HG02759 (cell line): ENCODE data around the gene ANO1.
A peak's percentile ranks its signal among the peaks of the same experiment; 100 is the strongest.
"Not testable (repeated sequence)": the region's sequence is repeated elsewhere in the genome, so short reads cannot be mapped to it uniquely, and the experiment has no call there.

Source experiments
- ATAC-seq: cut with Tn5 transposase; IDR thresholded peaks from one replicate; pipeline ENCODE4 v1.9.1; 2021; ENCODE audit warnings: mild to moderate bottlenecking, moderate library complexity; ENCODE audit not compliant: unreplicated experiment

Gene ANO1

GRCh38 chr11:70184396-70184795 lies 106.3 kb downstream of the ANO1 start:
- ATAC-seq, result no peak

- no peak for ATAC-seq
Observed at GRCh38 chr11:70185348-70186055, 107.4 kb downstream of the ANO1 start.

- ATAC-seq, result no peak
Observed at GRCh38 chr11:70186420-70186819, 108.3 kb downstream of the ANO1 start.

GRCh38 chr11:70186936-70187335 lies 108.8 kb downstream of the ANO1 start:
- no peak for ATAC-seq

- ATAC-seq, result no peak
Observed at GRCh38 chr11:70187771-70188170, 109.7 kb downstream of the ANO1 start.

GRCh38 chr11:70189622-70190021 lies 111.5 kb downstream of the ANO1 start:
- ATAC-seq, result no peak

- ATAC-seq, result no peak
Observed at GRCh38 chr11:70191495-70192140, 113.5 kb downstream of the ANO1 start.

- ATAC-seq, result no peak
Observed at GRCh38 chr11:70192666-70193410, 114.7 kb downstream of the ANO1 start.

GRCh38 chr11:70193411-70194292 lies 115.5 kb downstream of the ANO1 start:
- no peak for ATAC-seq

- no peak for ATAC-seq
Observed at GRCh38 chr11:70194792-70195791, 117.0 kb downstream of the ANO1 start.

- no peak for ATAC-seq
Observed at GRCh38 chr11:70200212-70200844, 122.2 kb downstream of the ANO1 start.

- not testable (repeated sequence) for ATAC-seq
Observed at GRCh38 chr11:70201047-70201446, 122.9 kb downstream of the ANO1 start.

- ATAC-seq, result no peak
Observed at GRCh38 chr11:70201882-70202861, 124.1 kb downstream of the ANO1 start.

- ATAC-seq, result peak; percentile 83
Observed at GRCh38 chr11:70202920-70203750, 125.0 kb downstream of the ANO1 start, which contains the start of gene FADD. FADD (plus strand) TSS chr11:70203296; CDS start chr11:70203460, 164 bp downstream.

- peak; percentile 31 for ATAC-seq
Observed at GRCh38 chr11:70203751-70204465, 125.8 kb downstream of the ANO1 start.

- no peak for ATAC-seq
Observed at GRCh38 chr11:70204466-70204799, 126.3 kb downstream of the ANO1 start.
